C4-2B (cell line): ENCODE data around the gene TGFBR2.

Source experiments
- ZFX ChIP-seq: fragments of 450-650 bp; IDR thresholded peaks from 2 replicates; pipeline ENCODE4 v1.6.1; 2017
- TF ChIP-seq, protein P1 (sequence below): fragments of 450-650 bp; conservative IDR thresholded peaks from 2 replicates; pipeline ENCODE4 v1.5.1; 2017; ENCODE audit warnings: mild to moderate bottlenecking

DNA sequence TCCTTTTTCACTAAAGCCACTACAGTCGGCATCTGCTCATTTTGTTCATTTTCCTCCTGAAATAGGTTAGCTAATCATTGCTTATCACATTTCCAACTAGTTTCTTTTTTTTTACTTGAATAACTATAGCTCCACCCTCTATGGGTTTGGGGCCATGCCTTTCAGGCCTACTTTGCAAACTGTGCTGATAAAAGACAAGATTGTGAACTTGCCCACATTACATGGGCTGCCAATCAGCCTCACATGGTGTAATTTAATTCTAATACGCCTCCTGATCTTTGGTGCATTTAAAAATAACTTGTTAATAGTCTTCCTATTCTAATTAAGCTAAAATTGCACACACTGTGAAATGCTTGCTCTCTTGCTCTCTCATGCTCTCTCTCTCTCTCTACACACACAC, 90.5 kb downstream of the TGFBR2 start:
- TF ChIP-seq, protein P1, sequence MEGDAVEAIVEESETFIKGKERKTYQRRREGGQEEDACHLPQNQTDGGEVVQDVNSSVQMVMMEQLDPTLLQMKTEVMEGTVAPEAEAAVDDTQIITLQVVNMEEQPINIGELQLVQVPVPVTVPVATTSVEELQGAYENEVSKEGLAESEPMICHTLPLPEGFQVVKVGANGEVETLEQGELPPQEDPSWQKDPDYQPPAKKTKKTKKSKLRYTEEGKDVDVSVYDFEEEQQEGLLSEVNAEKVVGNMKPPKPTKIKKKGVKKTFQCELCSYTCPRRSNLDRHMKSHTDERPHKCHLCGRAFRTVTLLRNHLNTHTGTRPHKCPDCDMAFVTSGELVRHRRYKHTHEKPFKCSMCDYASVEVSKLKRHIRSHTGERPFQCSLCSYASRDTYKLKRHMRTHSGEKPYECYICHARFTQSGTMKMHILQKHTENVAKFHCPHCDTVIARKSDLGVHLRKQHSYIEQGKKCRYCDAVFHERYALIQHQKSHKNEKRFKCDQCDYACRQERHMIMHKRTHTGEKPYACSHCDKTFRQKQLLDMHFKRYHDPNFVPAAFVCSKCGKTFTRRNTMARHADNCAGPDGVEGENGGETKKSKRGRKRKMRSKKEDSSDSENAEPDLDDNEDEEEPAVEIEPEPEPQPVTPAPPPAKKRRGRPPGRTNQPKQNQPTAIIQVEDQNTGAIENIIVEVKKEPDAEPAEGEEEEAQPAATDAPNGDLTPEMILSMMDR = no peak
- TF ChIP-seq ZFX = no peak
